Sigmoid colon (tissue), 4 donors: ENCODE results near the gene DCC.

ENCODE experiments used
- CTCF ChIP-seq, 4 experiments: fragments of 450-650 bp in 3 of 4; fragments of 200-600 bp in 1 of 4; IDR thresholded peaks; one replicate each; pipeline ENCODE4 v1.5.1; 2016 to 2019; ENCODE audit warnings: antibody characterized with exemption in 4 of 4, mild to moderate bottlenecking in 3 of 4, moderate library complexity in 2 of 4
- EP300 ChIP-seq, 4 donors: sonication (generic); formaldehyde crosslinking; IDR thresholded peaks; one replicate each; pipeline ENCODE4 v1.6.1; 2017; ENCODE audit warnings: antibody characterized with exemption in 4 of 4
- POLR2A ChIP-seq, 2 donors: fragments of 450-650 bp; IDR thresholded peaks; one replicate each; pipeline ENCODE4 v1.6.1; 2016; ENCODE audit warnings: antibody characterized with exemption in 2 of 2, mild to moderate bottlenecking in 2 of 2, moderate library complexity in 2 of 2
- POLR2AphosphoS5 ChIP-seq, 4 donors: sonication (generic); formaldehyde crosslinking; IDR thresholded peaks; one replicate each; pipeline ENCODE4 v1.6.1; 2017; ENCODE audit warnings: antibody characterized with exemption in 4 of 4

DNA sequence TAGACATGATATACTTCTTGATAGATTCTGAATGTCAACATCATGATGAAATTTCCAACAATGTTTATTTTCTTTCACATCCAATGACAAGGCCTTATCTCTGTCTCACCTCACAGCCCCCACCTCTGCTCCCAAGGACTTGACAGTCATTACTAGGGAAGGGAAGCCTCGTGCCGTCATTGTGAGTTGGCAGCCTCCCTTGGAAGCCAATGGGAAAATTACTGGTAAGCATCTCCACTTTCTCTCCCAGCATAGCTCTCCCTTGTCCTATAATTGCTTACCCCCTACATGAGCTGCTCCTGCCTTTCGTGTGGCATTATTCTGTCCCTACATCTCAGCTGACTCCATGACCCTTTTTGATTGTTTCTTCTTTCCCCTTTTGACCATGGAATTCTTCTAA is 1062.7 kb downstream of the DCC start:
- TF ChIP-seq CTCF (IDR thresholded peaks at IDR 0.05), result no peak
- TF ChIP-seq POLR2A (IDR thresholded peaks at IDR 0.05), result no peak
- TF ChIP-seq EP300 (IDR thresholded peaks at IDR 0.05), result no peak
- TF ChIP-seq POLR2AphosphoS5 (IDR thresholded peaks at IDR 0.05), result no peak
